OCI-LY3 (cell line): ENCODE measurements around the gene APOL4.
A peak's percentile ranks its signal among the peaks of the same experiment; 100 is the strongest.

ENCODE experiments used
- CTCF ChIP-seq: fragments of 200-600, 300-600 bp; sonication (generic); IDR thresholded peaks from 2 replicates; pipeline ENCODE4 v1.5.1; 2014; ENCODE audit warnings: antibody characterized with exemption, low read length, low read depth
- EZH2phosphoT487 ChIP-seq: fragments of 200-600 bp; shearing (Covaris generic); IDR thresholded peaks from 2 replicates; pipeline ENCODE4 v1.6.1; 2018; ENCODE audit warnings: antibody characterized with exemption, mixed run types, low read depth

GRCh38 chr22:36239401-36240171 is 38.0 kb upstream of the APOL4 start, which contains the start of gene APOL2:
- TF ChIP-seq CTCF = peak; percentile 59
- TF ChIP-seq EZH2phosphoT487 = no peak
